Urinary bladder (tissue), 4 donors: ENCODE results near the gene S100A2. TPM values are rescaled to one million over a fixed set of nuclear protein-coding genes. Genes with fewer than 3 reads are reported as not detected.

Experiments used
- DNase-seq: peaks from one replicate; pipeline ENCODE4 v3.0.0-alpha.2; 2015; ENCODE audit errors: extremely low spot score
- H3K27ac ChIP-seq: one replicate; pipeline ENCODE4 v1.5.1; 2013; ENCODE audit warnings: low read depth, mild to moderate bottlenecking, moderate library complexity
- H3K36me3 ChIP-seq: one replicate; pipeline ENCODE4 v1.6.1; 2013; ENCODE audit warnings: mild to moderate bottlenecking, moderate library complexity; ENCODE audit not compliant: insufficient read depth
- H3K4me1 ChIP-seq: one replicate; pipeline ENCODE4 v1.6.1; 2013; ENCODE audit warnings: mild to moderate bottlenecking, moderate library complexity; ENCODE audit not compliant: insufficient read depth
- H3K4me3 ChIP-seq: one replicate; pipeline ENCODE4 v1.5.1; 2013; ENCODE audit warnings: low read depth, low read length
- whole genome bisulfite sequencing: extraction: QIAGEN DNeasy Blood & Tissue Kit; methylation state at CpG from one replicate; pipeline ENCODE4 v1.1.7; 2013; 5-methylcytosine and 5-hydroxymethylcytosine counted together
- polyA plus RNA-seq: library from polyadenylated mRNA; stranded (reverse); fragments of 200-250 nt; gene quantifications from one replicate; pipeline ENCODE4 v1.2.3, GENCODE V29; 2013
- total RNA-seq: library from RNA; depleted of rRNA; stranded (reverse); fragments of >200 nt; gene quantifications from one replicate; pipeline ENCODE4 v1.2.3, GENCODE V29; 2014
- donor health status: healthy with polysubstance abuse.
- donor health status: healthy.

S100A2 gene
- total and polyA plus RNA-seq, 2 donors, result 26.2 to 91.2 TPM

DNA sequence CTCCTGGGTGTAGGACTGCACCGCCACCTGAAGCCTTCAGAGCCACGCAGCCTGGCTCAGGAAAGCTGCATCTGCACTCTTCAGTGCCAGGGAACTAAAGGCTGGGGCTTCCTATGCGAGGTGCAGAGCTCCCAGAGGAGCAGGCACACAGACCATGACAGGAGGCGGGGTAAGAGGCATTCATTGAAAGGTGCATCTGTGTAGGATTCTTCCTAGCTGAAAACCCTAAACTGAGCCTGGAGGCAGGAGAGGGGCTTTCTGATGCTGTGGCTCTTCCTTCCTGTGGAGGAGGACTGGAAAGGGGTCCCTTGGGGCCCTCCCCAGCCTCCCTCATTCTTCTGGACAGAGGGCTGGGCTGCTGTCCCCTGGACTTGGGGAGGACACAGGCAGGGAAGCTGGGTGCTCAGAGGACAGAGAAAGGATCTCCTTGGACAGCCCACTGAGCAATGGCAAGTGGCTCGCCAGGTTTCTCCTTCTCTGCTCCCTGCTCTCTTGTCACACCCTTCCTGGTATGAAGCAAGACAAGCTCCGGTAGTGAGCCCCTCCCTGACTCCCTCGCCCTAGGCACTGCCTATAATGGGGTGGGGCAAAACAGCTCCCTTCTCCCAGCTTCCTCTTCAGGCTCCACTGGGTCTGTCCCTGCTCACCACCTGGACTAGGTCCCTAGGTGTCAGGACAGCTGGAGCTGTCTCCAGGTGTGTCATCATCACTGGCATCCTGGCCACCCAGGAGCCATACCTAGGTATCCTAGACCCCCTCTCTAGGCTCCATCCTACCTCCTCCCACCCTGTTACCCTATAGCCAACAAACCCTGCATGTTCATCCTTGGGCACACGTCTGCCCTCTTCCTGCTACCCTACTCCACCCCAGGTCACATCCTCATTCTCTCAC is 49.9 kb downstream of the S100A2 start:
- H3K27ac ChIP-seq, result peak overlapping the region; percentile 63
- no peak for DNase-seq

GRCh38 chr1:153513666-153514065 is 52.0 kb downstream of the S100A2 start:
- WGBS, result 93% methylated on average over 7 of the region's 7 CpGs
- H3K27ac ChIP-seq, result no peak overlapping the region

More for the DNA sequence above, 49.9 kb downstream of the S100A2 start:
- H3K4me3 ChIP-seq, result no peak overlapping the region
- 57% methylated on average over 8 of the region's 8 CpGs for WGBS
- no peaks in the 10 kb centered on the region for H3K36me3 ChIP-seq
- peaks cover 1% of the 10 kb centered on the region for H3K4me1 ChIP-seq

DNA sequence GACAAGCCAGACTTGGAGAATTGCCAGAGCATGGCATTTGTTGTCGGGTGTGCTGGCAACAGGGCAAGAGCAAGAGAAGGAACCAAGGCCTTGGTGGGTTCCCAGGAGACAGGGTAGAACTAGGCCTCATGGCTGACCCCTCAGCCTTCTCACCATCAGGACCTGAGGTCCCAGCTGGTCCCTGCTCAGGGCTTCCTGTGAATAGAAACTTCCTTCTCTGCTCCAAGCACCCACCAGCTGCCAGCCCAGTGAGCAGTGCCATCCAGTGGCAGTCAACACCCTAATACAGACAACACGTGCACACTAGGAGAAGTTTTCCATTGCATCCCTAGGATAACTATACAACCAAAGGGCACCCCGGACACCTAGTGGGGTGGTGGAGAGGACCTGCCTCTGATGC is 52.6 kb downstream of the S100A2 start:
- WGBS, result 78% methylated on average over 3 of the region's 3 CpGs
- H3K4me1 ChIP-seq, result peaks cover 1% of the 10 kb centered on the region
- no peak for DNase-seq

More at GRCh38 chr1:153513666-153514065, 52.0 kb downstream of the S100A2 start:
- no peak for DNase-seq
- H3K4me3 ChIP-seq, result no peak overlapping the region
- H3K4me1 ChIP-seq, result peaks cover 1% of the 10 kb centered on the region
- no peaks in the 10 kb centered on the region for H3K36me3 ChIP-seq

More for the DNA sequence above, 52.6 kb downstream of the S100A2 start:
- Histone ChIP-seq H3K27ac (no peak overlapping the region), H3K4me3 (no peak overlapping the region), H3K36me3 (no peaks in the 10 kb centered on the region)

Other genes with a start within 250 kb of the S100A2 start
- gene PGLYRP4, start 217.0 kb downstream of the S100A2 start, total RNA-seq, result not detected
- 0.10 TPM for gene PGLYRP4, start 217.0 kb downstream of the S100A2 start, polyA plus RNA-seq
- 77.5 TPM for gene S100A9, start 208.0 kb downstream of the S100A2 start, total RNA-seq
- gene S100A9, start 208.0 kb downstream of the S100A2 start, polyA plus RNA-seq, result 471 TPM
- 5.6 TPM for gene S100A12, start 190.2 kb downstream of the S100A2 start, total RNA-seq
- gene S100A12, start 190.2 kb downstream of the S100A2 start, polyA plus RNA-seq, result 4.3 TPM
- 16.5 TPM for gene S100A8, start 174.8 kb downstream of the S100A2 start, total RNA-seq
- gene S100A8, start 174.8 kb downstream of the S100A2 start, polyA plus RNA-seq, result 128 TPM
- not detected for gene S100A7A, start 149.3 kb downstream of the S100A2 start, total RNA-seq
- not detected for gene S100A7A, start 149.3 kb downstream of the S100A2 start, polyA plus RNA-seq
- not detected for gene S100A7, start 105.2 kb downstream of the S100A2 start, total RNA-seq
- gene S100A7, start 105.2 kb downstream of the S100A2 start, polyA plus RNA-seq, result not detected
- 322 TPM for gene S100A6, start 29.9 kb downstream of the S100A2 start, total RNA-seq
- 1,706 TPM for gene S100A6, start 29.9 kb downstream of the S100A2 start, polyA plus RNA-seq
- gene S100A5, start 24.9 kb downstream of the S100A2 start, total RNA-seq, result not detected
- 0.42 TPM for gene S100A5, start 24.9 kb downstream of the S100A2 start, polyA plus RNA-seq
- gene S100A4, start 20.0 kb downstream of the S100A2 start, total RNA-seq, result 113 TPM
- gene S100A4, start 20.0 kb downstream of the S100A2 start, polyA plus RNA-seq, result 440 TPM
- not detected for gene S100A3, start 16.6 kb downstream of the S100A2 start, total RNA-seq
- gene S100A3, start 16.6 kb downstream of the S100A2 start, polyA plus RNA-seq, result 5.2 TPM
- 51.3 TPM for gene S100A16, start 47.3 kb upstream of the S100A2 start, total RNA-seq
- gene S100A16, start 47.3 kb upstream of the S100A2 start, polyA plus RNA-seq, result 83.8 TPM
- gene S100A14, start 50.5 kb upstream of the S100A2 start, total RNA-seq, result 8.1 TPM
- gene S100A14, start 50.5 kb upstream of the S100A2 start, polyA plus RNA-seq, result 7.1 TPM
- gene S100A13, start 61.7 kb upstream of the S100A2 start, total RNA-seq, result 35.6 TPM
- gene S100A13, start 61.7 kb upstream of the S100A2 start, polyA plus RNA-seq, result 193 TPM
- not detected for gene S100A1, start 62.6 kb upstream of the S100A2 start, total RNA-seq
- gene S100A1, start 62.6 kb upstream of the S100A2 start, polyA plus RNA-seq, result 3.0 TPM
- gene CHTOP, start 68.2 kb upstream of the S100A2 start, total RNA-seq, result 53.8 TPM
- 63.9 TPM for gene CHTOP, start 68.2 kb upstream of the S100A2 start, polyA plus RNA-seq
- 36.9 TPM for gene SNAPIN, start 92.9 kb upstream of the S100A2 start, total RNA-seq
- 55.9 TPM for gene SNAPIN, start 92.9 kb upstream of the S100A2 start, polyA plus RNA-seq
- 132 TPM for gene ILF2, start 105.1 kb upstream of the S100A2 start, total RNA-seq
- 77.2 TPM for gene ILF2, start 105.1 kb upstream of the S100A2 start, polyA plus RNA-seq
- gene NPR1, start 112.8 kb upstream of the S100A2 start, total RNA-seq, result 9.5 TPM
- 31.6 TPM for gene NPR1, start 112.8 kb upstream of the S100A2 start, polyA plus RNA-seq
- 44.0 TPM for gene INTS3, start 162.2 kb upstream of the S100A2 start, total RNA-seq
- 35.9 TPM for gene INTS3, start 162.2 kb upstream of the S100A2 start, polyA plus RNA-seq
- 20.7 TPM for gene SLC27A3, start 209.6 kb upstream of the S100A2 start, total RNA-seq
- 41.0 TPM for gene SLC27A3, start 209.6 kb upstream of the S100A2 start, polyA plus RNA-seq